ENCODE data around the gene TMEM108.

The TMEM108 gene

GRCh38 chr3:133168025-133168401 lies 129.8 kb downstream of the TMEM108 start:
- DNase-seq: no peak

GRCh38 chr3:133169331-133170068 lies 131.3 kb downstream of the TMEM108 start:
- DNase-seq: no peak

- DNase-seq: peak; percentile 80
These were observed 133.6 kb downstream of the TMEM108 start for GRCh38 chr3:133171831-133172230.

- DNase-seq: no peak
These were observed 143.4 kb downstream of the TMEM108 start for GRCh38 chr3:133181392-133182150.

- no peak for DNase-seq
These were observed 149.7 kb downstream of the TMEM108 start for GRCh38 chr3:133187870-133188379.

DNA sequence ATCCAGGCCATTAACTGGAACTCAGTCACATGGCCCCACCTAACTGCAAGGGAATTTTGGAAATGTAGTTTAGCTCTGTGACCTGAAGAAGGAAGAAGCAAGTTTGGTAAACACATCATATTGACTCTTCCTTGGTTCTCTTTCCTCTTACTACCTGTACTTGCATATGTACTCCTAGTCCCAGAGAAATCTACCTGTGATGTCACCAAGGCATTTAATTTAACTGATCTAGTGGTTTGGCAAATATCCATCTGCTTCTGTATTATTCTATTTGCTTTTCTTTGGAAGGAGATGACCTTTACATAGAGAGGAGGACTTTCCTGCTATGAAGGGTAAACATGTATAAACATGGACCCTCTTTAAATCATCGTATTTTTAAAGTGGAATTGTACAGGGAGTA lies 150.8 kb downstream of the TMEM108 start:
- DNase-seq: no peak

GRCh38 chr3:133189893-133190292 lies 151.7 kb downstream of the TMEM108 start:
- DNase-seq: no peak

- no peak for DNase-seq
These were observed 153.6 kb downstream of the TMEM108 start for GRCh38 chr3:133191818-133192217.

DNA sequence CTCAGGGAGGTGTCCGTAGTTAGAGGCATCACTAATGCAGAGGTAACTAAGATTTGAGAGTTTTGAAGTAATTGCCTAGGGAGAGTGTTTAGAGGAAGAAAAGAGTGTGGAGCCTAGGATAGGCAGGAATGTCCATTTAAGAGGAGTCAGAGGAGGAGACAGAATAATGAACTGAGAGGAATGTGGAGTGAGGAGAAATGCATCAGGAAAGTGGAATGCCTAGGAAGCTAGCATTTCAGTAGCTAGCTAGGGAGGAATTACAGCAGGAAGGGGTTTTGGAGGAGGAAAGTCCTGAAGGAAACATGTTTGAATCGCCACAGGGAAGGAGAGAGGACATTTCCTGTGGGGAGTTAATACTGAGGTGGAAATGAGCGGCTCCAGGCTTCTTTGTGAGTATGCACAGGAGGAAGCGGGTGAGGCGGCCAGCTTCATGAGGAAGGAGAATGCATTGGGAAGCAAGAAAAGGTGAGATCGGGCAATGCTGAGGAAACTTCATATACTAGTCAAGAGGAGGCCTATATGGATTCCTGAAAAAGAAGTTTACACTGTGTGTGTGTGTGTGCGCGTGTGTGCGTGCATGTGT lies 154.3 kb downstream of the TMEM108 start:
- DNase-seq: peak; percentile 58

- peak; percentile 50 for DNase-seq
These were observed 154.8 kb downstream of the TMEM108 start for GRCh38 chr3:133192967-133193366.

- no peak for DNase-seq
These were observed 158.3 kb downstream of the TMEM108 start for GRCh38 chr3:133196527-133196926.

- DNase-seq: no peak
These were observed 159.4 kb downstream of the TMEM108 start for GRCh38 chr3:133197619-133198018.

- no peak for DNase-seq
These were observed 168.7 kb downstream of the TMEM108 start for GRCh38 chr3:133206921-133207320.

DNA sequence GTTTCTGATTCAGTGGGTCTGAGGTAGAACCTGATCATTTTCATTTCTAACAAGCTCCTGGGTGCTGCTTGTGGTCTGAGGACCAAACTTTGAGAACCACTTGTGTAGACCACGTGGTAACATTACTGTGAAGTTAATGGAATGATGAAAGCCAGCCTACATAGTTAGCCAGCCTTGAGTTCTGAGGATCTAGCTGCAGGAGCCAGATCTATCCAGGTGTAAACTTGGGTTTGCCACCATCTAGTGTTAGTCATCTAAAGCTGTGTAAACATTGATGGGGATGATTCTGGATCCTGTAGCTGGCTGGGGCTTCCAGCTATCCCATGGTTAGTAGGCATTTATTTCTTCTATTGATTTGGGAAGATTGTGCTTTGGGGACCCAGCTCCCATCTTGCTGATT lies 170.0 kb downstream of the TMEM108 start:
- DNase-seq: no peak

- peak; percentile 70 for DNase-seq
These were observed 171.8 kb downstream of the TMEM108 start for GRCh38 chr3:133209871-133210550.

GRCh38 chr3:133210656-133211055 lies 172.5 kb downstream of the TMEM108 start:
- DNase-seq: no peak

GRCh38 chr3:133211449-133211848 lies 173.3 kb downstream of the TMEM108 start:
- peak; percentile 47 for DNase-seq

- no peak for DNase-seq
These were observed 173.7 kb downstream of the TMEM108 start for GRCh38 chr3:133211856-133212255.

DNA sequence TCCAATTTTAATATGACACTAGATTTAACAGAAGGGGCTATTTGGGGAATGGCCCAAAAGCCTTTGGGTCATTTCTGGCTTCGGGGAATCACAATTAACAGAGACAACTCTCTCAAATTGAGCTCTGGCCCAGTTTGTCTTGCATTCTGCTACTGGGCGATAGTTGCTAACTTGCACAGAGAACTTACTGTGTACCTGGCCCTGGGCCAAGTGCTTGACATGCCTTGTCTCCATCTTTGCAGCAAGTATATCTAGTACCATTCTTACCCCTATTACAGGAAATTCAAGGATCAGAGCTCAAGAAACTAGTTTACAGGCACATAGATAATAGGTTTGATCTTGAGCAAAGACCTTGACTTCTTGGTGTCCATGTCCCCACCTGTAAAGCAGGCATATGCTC lies 175.7 kb downstream of the TMEM108 start:
- no peak for DNase-seq

DNA sequence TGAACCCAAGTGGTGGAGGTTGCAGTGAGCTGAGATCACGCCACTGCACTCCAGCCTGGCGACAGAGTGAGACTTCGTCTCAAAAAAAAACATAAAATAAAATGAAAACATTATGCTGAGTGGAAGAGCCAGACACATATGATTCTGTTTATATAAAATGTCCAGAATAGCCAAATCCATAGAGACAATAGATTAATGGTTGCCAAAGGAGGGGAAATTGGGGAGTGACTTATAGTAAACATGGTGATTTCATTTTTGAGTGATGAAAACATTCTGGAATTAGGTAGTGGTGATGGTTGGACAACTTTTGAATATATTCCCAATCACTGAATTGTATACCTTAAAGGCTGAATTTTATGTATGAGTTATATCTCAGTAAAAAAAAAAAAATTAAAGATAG lies 189.6 kb downstream of the TMEM108 start:
- peak; percentile 4 for DNase-seq

GRCh38 chr3:133230195-133230594 lies 192.0 kb downstream of the TMEM108 start:
- DNase-seq: peak; percentile 16

DNA sequence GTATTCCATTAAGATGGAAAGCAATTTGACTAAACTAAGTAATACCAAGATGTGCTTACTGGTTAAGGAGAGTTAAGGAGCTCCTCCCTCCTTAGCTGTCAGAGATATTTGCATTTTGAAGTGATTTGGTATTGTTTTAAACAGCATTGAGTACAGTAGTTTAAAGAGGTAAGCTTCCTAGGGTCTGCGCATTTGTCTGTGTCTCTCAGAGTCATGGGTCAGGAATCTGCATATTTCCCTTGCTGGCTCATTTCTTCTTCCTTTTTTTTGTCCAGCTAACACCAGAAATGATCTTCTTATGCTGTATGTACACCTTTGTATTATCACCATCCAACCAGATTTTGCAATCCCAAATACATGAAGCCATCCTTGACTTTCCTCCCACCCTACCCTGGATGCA lies 198.7 kb downstream of the TMEM108 start:
- peak; percentile 75 for DNase-seq

DNA sequence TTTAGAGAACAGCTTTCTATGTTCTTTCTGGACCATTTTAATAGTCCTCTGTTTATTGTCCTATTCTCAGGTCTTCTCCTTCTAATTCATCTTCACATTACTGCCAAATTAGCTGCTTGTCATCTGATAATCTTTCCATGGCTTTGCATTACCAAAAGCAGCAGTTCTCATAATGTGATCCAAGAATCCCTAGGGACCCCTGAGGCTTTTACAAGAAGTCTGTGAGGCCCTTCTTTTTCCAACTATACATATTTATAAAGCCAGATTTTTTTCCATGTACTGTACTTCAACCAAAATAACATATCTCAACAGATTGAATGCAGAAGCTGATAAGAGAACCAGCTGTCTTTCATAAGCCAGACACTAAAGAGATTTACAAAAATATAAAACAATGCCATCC lies 199.2 kb downstream of the TMEM108 start:
- DNase-seq: peak; percentile 85

Data from fibroblast of skin of back (primary cell).